HG03025 (cell line): ENCODE data around the gene GAPVD1.

Experiments
- ATAC-seq: cut with Tn5 transposase; IDR thresholded peaks from one replicate; pipeline ENCODE4 v1.9.1; 2021; ENCODE audit warnings: mild to moderate bottlenecking, moderate library complexity; ENCODE audit not compliant: unreplicated experiment, low FRiP score

The GAPVD1 gene

DNA sequence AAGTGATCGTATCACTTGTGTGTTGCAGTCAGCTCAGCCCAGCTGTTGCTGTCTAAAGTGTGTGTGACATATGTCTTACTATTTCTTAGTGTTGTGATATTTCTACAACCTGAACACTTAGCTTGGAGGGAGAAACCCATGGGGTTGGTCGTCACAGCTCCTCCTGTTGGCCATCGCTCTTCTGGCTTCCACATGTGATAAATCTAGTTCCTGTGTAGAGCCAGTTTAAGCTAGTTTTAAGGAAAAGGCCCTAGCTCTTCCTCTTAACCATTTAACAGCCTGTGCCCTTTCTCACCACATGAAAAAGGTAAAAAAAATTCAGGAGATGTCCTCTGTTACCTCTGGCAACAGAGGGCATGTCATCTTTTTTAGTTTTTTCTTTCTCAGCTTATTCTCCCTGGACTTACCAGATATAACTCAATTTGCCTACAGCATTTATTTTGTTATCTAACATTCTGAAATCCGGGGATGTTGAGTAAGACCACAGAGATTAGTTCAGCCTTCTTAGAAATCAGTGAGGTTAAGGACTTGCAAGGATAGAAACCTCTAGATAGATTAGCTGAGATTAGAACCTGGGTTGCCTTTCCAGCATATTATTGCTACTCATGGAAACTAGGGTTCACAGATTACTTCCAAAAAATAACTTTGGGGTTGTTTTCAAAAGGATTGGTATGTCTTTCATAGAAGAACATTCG is 100.4 kb downstream of the GAPVD1 start:
- ATAC-seq = no peak

DNA sequence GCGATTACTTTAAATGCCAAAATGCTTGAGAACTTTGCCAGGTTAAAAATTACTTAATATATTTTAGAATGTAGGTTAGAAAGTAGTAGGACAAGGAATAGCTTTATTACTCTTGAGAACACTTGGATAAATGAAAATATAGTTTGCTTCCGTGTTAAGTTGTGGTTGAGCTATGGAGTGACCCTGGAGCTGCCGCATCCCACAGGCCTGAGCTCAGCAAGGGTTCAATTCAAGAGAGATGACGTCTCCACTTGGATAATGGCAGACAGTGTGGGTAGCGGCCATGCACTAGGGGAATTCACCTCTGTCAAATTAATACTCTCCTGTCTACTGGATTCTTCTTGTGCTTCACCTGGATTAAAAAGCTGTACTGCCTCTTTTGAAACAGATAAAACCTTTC is 105.0 kb downstream of the GAPVD1 start:
- ATAC-seq = no peak

DNA sequence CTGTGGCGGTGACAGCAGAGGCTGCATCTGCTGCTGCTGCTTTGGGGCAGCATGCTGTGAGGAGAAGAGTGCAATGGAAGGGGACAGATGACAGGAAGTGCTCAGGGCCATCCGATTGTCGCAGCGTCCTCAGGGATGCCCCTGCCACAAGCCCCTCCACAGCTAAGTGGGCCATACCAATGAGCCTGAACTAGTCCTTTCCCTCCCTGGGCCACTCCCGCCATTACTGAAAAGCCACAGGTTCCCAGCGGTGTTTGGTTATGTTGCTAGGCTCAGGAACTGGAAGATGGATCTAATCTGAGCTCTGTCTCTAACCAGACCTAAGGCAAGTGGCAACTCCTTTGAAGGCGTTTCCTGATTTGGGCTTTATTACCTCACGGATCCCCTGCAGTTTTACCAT is 109.2 kb downstream of the GAPVD1 start:
- ATAC-seq = no peak

DNA sequence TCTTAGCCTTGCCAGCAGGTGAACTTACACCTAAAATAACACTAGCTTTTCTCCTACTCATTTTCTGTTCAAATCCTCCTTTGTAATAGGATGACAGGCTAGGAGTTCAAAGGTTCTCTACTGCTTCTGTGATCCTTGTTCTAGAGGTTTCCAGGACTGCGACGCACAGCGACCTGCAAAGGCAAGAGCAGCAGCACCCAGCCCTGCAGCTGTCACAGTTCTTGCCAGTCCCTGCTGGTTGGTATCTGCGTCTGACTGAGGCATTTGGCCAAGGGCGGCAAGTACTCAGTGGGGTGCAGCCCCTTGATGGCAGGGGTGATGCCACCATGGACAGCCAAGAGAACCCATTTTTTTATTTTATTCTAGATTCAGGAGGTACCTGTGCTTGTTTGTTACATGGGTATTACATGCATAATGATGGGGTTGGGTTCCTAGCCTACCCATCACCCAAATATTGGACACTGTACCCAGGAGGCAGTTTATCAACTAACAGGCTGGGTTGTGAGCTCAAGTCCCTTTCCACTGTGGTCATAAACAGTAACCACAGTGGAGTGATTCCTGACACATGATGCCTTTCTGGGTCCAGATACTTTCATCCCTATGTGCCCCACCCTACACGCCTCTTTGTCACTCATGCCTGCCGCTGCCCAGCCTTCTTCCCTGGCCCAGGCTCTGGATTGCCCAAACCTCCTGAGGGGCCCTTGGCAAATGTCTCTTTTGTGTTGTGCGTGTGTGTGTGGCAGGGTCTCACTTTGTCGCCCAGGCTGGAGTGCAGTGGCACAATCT is 111.0 kb downstream of the GAPVD1 start:
- no peak for ATAC-seq

DNA sequence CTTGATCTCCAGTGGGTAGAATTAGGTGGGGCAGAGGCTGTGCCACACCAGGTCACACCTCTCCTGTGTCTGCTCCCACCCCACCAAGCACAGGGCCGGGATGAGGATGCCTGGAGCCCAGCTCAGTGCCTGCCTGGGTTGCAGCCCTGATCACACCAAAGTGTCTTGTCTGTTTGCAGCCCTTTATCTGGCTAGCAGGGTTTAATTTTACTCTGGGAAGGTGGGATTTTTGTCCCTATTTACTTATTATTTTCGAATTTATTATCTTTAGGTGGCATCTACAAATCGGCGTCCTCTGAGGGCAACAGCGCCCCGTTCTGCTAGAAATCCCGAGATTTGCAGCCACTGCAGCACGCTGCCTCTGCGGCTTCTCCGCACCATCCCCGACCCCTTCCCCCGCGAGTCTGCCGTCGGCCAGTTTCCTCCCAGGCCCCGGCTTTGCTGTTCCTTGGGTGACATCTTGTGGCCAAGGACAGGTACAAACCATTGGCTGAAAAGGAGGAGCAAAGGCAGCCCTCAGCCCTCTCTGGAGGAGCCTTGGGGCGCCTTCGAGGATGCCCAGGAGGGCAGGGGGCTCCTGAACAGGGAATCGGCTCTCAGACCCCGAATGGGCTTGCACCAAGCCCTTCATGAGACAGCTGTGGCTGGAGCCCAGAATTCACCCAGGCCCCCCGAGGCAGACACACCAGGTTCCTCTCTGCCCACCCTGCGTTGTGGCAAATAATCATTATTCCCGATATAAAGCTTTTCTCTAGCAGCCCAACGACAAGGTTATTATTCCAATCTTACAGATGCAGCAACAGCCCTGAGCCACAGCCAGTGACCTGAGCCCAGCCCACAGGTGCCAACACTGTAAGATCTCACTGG is 113.0 kb downstream of the GAPVD1 start:
- no peak for ATAC-seq

DNA sequence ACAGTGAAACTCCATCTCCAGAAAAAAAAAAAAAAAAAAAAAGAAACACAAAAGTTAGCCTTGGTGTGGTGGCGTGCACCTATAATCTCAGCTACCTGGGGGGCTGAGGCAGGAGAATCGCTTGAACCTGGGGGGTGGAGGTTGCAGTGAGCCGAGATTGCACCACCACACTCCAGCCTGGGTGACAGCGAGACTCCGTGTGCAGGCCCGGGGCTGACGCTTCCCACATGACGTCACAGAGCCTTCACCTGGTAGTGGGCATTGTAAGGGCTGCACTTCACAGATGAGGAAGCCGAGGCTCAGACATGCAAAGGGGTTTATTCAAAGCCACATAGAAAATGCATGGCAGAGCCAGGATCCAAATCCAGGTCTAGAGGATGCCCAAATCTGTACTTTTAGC is 114.2 kb downstream of the GAPVD1 start:
- ATAC-seq = no peak

DNA sequence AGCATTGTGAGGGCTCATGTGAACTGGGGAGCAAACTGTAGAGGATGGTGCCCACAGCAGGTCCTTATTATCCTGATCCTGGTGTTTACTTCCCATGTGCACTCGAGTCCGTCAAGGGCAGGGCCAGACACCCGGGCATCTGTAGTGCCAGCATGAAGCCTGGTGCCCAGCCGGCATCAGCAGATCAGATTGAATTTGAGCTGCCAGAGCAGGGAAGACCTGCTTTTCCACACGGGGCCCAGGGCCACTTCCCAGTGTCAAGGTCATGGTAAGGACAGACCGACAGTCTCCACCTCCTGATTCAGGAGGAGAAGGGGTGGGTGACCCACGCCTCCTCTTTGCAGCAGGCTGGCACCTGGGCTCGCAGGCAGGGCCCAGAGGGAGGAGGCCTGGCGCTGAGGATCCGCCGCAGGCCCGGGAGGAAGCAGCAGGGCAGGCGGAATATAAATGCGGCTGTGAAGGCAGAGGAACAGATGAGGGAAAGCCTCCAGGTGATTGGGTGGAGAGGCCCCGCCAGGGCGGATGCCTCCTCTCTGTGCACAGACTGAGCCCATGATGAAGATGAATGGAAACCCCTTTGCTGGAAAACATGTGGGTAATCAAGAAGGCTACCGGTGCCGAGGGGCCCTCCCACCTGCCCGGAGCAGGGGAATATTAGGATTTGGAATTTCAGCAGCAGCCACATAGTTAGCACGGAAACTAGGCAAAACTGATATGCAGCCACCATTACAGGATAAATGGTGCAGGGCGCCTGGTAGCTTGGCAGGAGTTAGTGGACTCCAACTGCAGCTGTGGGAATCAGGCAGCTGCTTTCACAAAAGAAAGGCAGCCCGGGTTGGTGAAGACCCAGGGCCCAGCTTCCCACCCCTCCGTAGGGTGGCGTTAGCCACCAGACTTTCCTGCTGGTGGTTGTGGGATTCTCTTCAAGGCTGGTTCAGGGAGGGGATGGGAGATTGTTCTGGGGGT is 114.9 kb downstream of the GAPVD1 start:
- no peak for ATAC-seq

DNA sequence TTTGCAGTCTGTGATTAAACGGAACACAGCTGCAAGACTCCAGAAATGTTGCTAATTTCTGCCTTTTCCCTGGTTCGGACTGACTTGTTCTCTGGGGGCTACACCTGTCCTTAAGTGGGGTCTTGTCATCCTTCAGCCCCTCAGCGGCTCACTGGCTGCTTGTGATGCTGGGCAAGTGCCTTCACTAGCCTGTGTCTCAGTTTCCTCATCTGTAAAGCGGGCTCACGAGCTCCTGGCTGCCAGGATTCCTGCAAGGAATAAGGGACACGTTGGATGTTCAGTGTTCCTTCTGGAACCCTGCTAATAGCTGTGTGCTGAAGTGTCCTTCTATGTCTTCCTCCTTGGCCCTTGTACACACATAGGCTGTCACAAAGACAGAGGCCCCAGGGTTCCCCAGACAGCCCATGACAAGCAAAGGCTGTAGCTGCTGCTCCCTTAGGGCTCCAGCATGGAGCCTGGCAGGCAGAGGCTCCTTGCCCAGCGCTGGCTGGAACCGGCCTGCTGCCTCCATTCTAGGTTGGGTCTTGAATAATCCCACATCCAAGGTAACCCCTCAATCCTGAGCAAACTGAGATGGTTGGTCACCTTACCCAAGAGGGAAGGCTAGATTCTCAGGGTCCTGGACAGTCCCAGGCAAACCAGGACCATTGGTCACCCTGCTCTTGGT is 116.1 kb downstream of the GAPVD1 start:
- no peak for ATAC-seq

DNA sequence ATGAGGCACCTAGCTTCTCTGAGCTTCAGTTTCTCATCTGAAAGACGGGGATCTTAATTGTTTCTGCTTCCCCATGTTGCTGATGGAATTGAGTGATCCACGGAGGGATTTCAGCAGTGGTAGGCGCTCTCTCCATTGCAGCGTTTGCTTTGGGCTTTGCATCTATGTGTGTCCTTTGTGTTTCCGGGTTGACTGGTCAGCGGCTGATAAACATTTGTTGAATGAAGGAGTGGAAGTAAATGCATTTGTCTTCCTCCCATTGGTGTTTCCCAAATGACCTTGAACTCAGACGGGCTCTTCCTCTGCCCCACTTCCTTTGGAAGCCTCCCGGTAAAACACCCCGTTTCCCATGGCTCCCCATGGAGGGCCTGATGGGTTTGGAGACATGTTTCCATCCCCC is 117.2 kb downstream of the GAPVD1 start:
- ATAC-seq = no peak

DNA sequence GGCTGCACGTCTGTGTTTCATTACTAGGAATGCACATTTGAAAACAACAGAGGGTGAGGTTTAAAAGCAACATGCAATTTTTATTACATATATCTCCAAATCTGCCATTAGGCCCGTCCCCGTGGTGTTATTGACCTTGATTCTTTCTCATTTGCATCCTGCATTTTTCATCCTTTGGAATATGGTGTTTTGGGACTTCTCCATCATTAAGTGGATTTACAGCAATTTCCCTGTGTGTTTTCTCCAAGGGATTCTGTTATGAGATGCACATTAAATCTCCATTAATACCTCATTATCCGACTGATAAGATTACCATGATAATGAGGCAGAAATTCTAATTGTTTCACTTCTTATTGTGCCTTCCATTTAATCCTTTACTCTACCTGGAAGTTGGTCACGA is 117.6 kb downstream of the GAPVD1 start:
- ATAC-seq = no peak

DNA sequence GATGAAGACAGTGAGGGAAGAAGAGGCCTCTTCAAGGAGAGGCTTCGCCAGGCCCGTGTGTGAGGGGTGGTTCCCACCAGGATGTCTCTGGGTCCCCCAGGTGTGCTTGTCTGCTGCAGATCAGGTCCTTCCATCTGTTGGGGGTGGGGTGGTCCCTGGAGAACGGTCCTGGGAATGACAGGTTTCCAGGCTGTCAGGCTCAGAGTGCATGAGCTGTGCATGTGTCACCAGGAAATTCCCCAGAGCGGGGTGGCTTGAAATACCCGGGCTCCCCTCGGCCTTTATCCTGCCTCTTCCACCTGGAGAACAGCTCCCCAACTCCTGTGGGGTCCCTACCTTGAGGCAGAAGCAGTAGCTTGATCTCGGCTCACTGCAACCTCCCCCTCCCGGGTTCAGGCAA is 118.8 kb downstream of the GAPVD1 start:
- no peak for ATAC-seq

DNA sequence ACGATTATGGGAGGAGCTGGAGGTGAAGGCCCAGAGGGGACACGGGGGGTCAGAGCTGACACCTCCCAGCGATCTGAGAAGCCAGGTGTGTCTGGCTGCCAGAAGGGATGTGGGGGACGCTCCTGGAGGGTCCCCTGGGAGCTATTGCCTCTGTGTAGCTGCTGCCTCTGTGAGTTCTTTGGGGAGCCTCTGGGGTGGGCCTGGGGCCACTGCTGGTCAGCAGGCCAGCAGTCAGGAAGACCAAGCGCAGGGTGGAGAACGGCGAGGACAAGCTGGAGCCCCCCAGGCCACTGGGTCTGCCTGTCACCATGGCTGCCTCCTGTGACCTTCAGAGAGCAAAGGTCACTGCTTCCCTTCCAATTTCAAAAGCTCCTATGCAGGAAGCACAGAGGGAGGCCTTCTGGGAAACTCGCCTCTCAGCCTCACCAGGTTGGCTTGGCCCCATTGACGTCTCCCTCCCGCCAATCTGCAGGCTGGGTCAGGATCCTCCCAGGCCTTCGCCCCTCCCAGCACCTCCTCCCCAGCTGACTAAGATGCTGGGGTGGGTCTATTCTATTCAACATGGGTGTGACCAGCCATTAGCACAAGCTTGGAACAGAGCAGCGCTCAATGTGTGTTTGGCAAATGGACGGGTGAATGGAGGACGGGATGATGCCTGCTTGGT is 126.4 kb downstream of the GAPVD1 start:
- no peak for ATAC-seq

DNA sequence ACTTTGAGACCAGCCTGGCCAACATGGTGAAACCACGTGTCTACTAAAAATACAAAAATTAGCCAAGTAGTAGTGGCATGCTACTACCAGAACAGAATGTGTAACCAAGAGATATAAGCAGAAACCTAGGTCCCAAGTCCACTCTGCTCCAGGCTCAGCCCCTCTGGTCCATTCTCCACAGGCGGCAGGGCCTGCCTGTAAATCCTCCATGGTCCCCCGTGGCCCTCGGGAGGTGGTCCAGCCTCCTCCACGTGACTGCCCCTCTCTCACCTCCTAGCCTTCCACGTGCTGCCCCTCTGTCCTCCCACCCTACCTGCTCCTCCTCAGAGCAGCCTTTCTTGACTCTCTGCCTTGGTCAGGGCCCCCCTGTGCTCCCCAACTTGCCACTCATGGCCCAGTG is 127.4 kb downstream of the GAPVD1 start:
- ATAC-seq = no peak

DNA sequence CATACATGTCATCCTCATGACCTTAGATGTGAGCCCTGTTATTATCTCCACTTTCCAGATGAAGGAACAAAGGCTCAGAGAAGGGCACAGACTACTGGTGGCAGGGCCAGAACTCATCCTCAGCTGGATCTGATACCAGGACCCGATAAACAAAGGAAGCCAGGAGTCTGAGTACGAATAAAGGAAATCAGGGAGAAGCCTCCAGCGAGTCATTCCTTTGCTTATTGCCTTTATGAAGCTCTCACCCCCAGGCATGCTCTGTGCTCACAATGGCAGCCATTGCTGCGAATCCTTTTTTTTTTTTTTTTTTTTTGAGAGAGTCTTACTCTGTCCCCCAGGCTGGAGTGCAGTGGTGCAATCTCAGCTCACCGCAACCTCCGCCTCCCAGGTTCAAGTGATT is 130.1 kb downstream of the GAPVD1 start:
- no peak for ATAC-seq

DNA sequence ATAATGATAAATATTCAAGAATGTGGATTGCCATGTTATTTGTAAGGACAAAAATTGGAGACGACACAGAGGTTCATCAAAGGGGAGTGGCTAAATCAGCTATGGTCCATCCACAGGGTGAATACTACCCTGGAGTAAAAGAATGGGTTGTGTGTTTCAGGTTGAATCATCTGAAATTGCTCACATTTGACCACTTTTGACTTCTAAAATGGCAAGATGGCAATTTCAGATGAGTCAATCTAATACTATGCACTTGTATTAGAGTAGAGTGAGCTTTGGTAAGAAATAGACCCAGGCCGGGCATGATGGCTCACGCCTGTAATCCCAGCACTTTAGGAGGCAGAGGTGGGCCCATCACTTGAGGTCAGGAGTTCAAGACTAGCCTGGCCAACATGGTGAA is 131.8 kb downstream of the GAPVD1 start:
- ATAC-seq = no peak

DNA sequence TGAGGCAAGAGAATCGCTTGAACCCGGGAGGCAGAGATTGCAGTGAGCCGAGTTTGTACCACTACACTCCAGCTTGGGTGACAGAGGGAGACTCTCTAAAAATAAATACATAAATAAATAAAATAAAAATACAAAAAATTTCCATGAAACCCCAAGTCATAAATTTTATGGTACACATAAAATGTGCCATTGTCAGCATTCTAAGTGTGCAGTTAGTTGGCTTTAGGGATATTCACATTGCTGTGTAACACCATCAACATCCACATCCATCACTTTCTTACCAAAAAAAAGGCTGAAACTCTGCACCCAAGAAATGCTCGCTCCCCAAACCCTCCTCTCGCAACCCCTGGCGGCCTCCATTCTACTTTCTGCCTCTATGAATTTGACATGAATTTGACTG is 135.2 kb downstream of the GAPVD1 start:
- ATAC-seq = no peak

DNA sequence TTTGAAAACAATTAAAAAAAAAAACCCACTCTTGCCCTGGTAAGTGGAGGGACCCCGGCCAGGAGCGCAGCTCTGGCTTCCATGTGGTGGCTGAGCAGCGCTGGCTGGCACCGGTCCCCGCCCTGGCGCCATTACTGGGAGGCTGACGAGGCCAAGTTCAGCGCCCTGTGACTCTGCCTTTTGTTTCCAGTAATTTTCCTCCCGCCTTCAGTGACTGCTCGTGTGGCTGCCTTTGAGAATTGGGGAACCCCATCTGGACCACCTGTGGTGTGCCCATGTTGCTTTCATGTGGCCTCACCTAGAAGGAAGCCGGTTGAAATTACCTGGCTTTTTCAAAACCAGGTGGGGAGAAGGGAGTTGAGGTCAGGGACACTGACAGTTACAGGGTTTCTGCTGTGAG is 136.1 kb downstream of the GAPVD1 start:
- ATAC-seq = no peak

DNA sequence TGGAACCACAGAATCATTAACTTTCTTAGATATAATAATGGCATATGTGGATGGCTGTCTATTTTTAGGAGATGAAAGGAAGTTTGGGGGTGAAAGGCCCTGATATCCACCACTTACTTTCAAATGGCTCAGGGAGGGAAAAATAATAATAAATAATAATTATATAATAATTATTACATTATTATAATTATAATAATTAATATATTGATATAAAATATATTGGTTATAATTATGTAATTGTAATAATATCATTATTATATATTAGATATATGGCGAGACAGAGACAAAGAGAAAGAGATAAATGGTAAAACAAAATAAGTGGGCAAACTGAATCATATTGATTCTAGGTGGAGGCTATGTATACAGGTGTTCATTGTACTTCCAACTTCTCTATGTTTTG is 136.6 kb downstream of the GAPVD1 start:
- ATAC-seq = no peak

DNA sequence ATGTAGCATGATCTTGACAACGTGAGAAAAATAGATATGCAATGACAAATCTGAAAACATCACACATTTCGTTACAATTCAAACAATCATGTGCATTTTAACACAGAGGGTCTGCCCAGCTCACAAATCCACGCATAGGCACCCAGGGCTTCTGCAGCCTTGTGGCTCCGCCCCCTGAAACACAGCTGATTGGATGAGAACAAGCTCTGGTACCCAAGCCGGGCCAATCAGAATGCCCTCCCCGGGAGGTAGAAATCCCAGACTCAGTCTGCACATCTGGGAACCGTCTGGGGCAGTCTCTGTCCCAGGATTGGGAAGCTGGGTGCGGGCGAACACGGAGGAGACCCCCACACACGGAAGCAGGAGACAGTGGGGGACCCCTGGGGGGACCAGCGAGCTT is 137.5 kb downstream of the GAPVD1 start:
- no peak for ATAC-seq
